ENCODE data around the gene PDE10A. TPM values are rescaled to one million over a fixed set of nuclear protein-coding genes. Genes with fewer than 3 reads are reported as not detected.

The PDE10A gene
- total and polyA plus RNA-seq, 2 of the 13 experiments (the other 11 are each of a cell fraction or from before 2014, with no cell fraction given), result not detected

DNA sequence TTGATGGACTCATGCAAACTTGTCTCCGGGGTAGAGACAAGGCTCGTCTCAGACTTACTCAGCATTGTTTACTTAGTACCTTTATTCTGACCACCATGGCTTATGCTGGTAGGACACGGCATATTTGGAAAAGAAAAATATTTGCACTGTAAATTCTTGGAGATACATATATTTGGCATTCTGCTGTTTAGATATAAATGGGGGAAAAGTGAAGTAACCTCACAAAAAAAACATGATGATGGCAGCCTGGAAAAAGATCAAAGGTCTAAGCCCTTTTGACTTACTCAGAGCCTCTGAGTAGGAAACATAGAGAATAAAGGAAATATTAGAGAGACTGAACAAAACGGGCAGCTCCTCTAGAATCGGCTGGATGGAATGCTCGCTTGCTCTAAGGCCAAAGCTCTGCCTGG, 32.5 kb downstream of the PDE10A start (continued):
- TF ChIP-seq, protein P1, sequence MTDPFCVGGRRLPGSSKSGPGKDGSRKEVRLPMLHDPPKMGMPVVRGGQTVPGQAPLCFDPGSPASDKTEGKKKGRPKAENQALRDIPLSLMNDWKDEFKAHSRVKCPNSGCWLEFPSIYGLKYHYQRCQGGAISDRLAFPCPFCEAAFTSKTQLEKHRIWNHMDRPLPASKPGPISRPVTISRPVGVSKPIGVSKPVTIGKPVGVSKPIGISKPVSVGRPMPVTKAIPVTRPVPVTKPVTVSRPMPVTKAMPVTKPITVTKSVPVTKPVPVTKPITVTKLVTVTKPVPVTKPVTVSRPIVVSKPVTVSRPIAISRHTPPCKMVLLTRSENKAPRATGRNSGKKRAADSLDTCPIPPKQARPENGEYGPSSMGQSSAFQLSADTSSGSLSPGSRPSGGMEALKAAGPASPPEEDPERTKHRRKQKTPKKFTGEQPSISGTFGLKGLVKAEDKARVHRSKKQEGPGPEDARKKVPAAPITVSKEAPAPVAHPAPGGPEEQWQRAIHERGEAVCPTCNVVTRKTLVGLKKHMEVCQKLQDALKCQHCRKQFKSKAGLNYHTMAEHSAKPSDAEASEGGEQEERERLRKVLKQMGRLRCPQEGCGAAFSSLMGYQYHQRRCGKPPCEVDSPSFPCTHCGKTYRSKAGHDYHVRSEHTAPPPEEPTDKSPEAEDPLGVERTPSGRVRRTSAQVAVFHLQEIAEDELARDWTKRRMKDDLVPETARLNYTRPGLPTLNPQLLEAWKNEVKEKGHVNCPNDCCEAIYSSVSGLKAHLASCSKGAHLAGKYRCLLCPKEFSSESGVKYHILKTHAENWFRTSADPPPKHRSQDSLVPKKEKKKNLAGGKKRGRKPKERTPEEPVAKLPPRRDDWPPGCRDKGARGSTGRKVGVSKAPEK (CRISPR knock-in tag; IDR thresholded peaks at IDR 0.05; ENCODE audit: borderline replicate concordance), result no peak
- TF ChIP-seq MEIS1 (CRISPR knock-in tag; IDR thresholded peaks at IDR 0.05; ENCODE audit: borderline replicate concordance) (no peak), NCOA1 (CRISPR knock-in tag; IDR thresholded peaks at IDR 0.05) (no peak), RBAK (CRISPR knock-in tag; IDR thresholded peaks at IDR 0.05) (no peak), HNF1A (IDR thresholded peaks at IDR 0.05; ENCODE audit: low read depth) (no peak), HNF1A (CRISPR knock-in tag; IDR thresholded peaks at IDR 0.05; ENCODE audit: borderline replicate concordance) (no peak), ZNF691 (CRISPR knock-in tag; IDR thresholded peaks at IDR 0.05; ENCODE audit: borderline replicate concordance, low read depth) (no peak), AKNA (CRISPR knock-in tag; IDR thresholded peaks at IDR 0.05; ENCODE audit: borderline replicate concordance) (no peak)
- TF ChIP-seq, protein P2, sequence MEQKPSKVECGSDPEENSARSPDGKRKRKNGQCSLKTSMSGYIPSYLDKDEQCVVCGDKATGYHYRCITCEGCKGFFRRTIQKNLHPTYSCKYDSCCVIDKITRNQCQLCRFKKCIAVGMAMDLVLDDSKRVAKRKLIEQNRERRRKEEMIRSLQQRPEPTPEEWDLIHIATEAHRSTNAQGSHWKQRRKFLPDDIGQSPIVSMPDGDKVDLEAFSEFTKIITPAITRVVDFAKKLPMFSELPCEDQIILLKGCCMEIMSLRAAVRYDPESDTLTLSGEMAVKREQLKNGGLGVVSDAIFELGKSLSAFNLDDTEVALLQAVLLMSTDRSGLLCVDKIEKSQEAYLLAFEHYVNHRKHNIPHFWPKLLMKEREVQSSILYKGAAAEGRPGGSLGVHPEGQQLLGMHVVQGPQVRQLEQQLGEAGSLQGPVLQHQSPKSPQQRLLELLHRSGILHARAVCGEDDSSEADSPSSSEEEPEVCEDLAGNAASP (CRISPR knock-in tag; IDR thresholded peaks at IDR 0.05; ENCODE audit: borderline replicate concordance), result no peak
- TF ChIP-seq, protein P3, sequence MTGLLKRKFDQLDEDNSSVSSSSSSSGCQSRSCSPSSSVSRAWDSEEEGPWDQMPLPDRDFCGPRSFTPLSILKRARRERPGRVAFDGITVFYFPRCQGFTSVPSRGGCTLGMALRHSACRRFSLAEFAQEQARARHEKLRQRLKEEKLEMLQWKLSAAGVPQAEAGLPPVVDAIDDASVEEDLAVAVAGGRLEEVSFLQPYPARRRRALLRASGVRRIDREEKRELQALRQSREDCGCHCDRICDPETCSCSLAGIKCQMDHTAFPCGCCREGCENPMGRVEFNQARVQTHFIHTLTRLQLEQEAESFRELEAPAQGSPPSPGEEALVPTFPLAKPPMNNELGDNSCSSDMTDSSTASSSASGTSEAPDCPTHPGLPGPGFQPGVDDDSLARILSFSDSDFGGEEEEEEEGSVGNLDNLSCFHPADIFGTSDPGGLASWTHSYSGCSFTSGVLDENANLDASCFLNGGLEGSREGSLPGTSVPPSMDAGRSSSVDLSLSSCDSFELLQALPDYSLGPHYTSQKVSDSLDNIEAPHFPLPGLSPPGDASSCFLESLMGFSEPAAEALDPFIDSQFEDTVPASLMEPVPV (CRISPR knock-in tag; IDR thresholded peaks at IDR 0.05), result no peak

Measured in HepG2 (cell line).